Parathyroid adenoma (tissue), 2 donors: ENCODE measurements around the gene RIN3.

Experiments
- H2AFZ ChIP-seq: fragments of 300-600 bp; sonication (generic); one replicate; pipeline ENCODE4 v1.7.0; 2017; ENCODE audit warnings: antibody characterized with exemption, mild to moderate bottlenecking
- H3K27ac ChIP-seq: fragments of 300-600 bp; sonication (generic); one replicate; pipeline ENCODE4 v1.7.0; 2017
- H3K27me3 ChIP-seq: fragments of 300-600 bp; sonication (generic); one replicate; pipeline ENCODE4 v1.7.0; 2017; ENCODE audit warnings: low read length; ENCODE audit not compliant: control insufficient read depth, insufficient read depth
- H3K36me3 ChIP-seq: fragments of 300-600 bp; sonication (generic); one replicate; pipeline ENCODE4 v1.7.0; 2017; ENCODE audit warnings: low read length; ENCODE audit not compliant: control insufficient read depth, insufficient read depth
- H3K4me1 ChIP-seq: fragments of 300-600 bp; sonication (generic); one replicate; pipeline ENCODE4 v1.7.0; 2017; ENCODE audit warnings: control low read depth
- H3K4me2 ChIP-seq: fragments of 300-600 bp; sonication (generic); one replicate; pipeline ENCODE4 v1.7.0; 2017; ENCODE audit warnings: low read length
- H3K4me3 ChIP-seq: fragments of 300-600 bp; sonication (generic); one replicate; pipeline ENCODE4 v1.7.0; 2017; ENCODE audit warnings: low read depth, low read length
- H3K79me2 ChIP-seq: fragments of 300-600 bp; sonication (generic); one replicate; pipeline ENCODE4 v1.7.0; 2017; ENCODE audit warnings: control low read depth
- H3K9ac ChIP-seq: fragments of 300-600 bp; sonication (generic); one replicate; pipeline ENCODE4 v1.7.0; 2017; ENCODE audit warnings: mild to moderate bottlenecking
- H3K9me3 ChIP-seq: fragments of 300-600 bp; sonication (generic); one replicate; pipeline ENCODE4 v1.7.0; 2017; ENCODE audit warnings: low read length; ENCODE audit not compliant: control insufficient read depth
- CTCF ChIP-seq: fragments of 300-600 bp; sonication (generic); IDR thresholded peaks from one replicate; pipeline ENCODE4 v1.7.0; 2017; ENCODE audit warnings: antibody characterized with exemption, mild to moderate bottlenecking
- donor health status: primary hyperparathyroidism.

Gene RIN3

GRCh38 chr14:92570674-92571262, 57.2 kb downstream of the RIN3 start:
- no peak for TF ChIP-seq CTCF
- Histone ChIP-seq H3K27ac (no peak overlapping the region), H2AFZ (no peak overlapping the region), H3K4me1 (no peaks in the 10 kb centered on the region), H3K4me3 (no peak overlapping the region), H3K9ac (no peak overlapping the region), H3K9me3 (no peaks in the 10 kb centered on the region), H3K79me2 (peaks cover 14% of the 10 kb centered on the region), H3K4me2 (no peak overlapping the region), H3K27me3 (no peaks in the 10 kb centered on the region), H3K36me3 (no peaks in the 10 kb centered on the region)

GRCh38 chr14:92572050-92572449, 58.5 kb downstream of the RIN3 start:
- no peak overlapping the region for H3K4me2 ChIP-seq
- H3K27ac ChIP-seq, result no peak overlapping the region

GRCh38 chr14:92573761-92574498, 60.3 kb downstream of the RIN3 start:
- no peak overlapping the region for H3K9ac ChIP-seq
- peaks cover 2% of the 10 kb centered on the region for H3K79me2 ChIP-seq
- no peak overlapping the region for H3K4me3 ChIP-seq
- H3K4me2 ChIP-seq, result no peak overlapping the region
- H3K27ac ChIP-seq, result no peak overlapping the region
- H3K27me3 ChIP-seq, result no peaks in the 10 kb centered on the region
- no peak overlapping the region for H2AFZ ChIP-seq
- no peaks in the 10 kb centered on the region for H3K9me3 ChIP-seq
- no peak for TF ChIP-seq CTCF
- H3K36me3 ChIP-seq, result no peaks in the 10 kb centered on the region
- no peaks in the 10 kb centered on the region for H3K4me1 ChIP-seq

More at GRCh38 chr14:92572050-92572449, 58.5 kb downstream of the RIN3 start:
- Histone ChIP-seq H3K36me3 (no peaks in the 10 kb centered on the region), H3K4me1 (no peaks in the 10 kb centered on the region), H3K4me3 (no peak overlapping the region), H3K9me3 (no peaks in the 10 kb centered on the region), H3K79me2 (peaks cover 7% of the 10 kb centered on the region), H2AFZ (no peak overlapping the region), H3K27me3 (no peaks in the 10 kb centered on the region), H3K9ac (no peak overlapping the region)
- TF ChIP-seq CTCF, result no peak

GRCh38 chr14:92575061-92575747, 61.6 kb downstream of the RIN3 start:
- no peak overlapping the region for H2AFZ ChIP-seq
- no peaks in the 10 kb centered on the region for H3K36me3 ChIP-seq
- H3K4me1 ChIP-seq, result no peaks in the 10 kb centered on the region
- no peak overlapping the region for H3K27ac ChIP-seq
- H3K9ac ChIP-seq, result no peak overlapping the region
- H3K79me2 ChIP-seq, result peaks cover 2% of the 10 kb centered on the region
- TF ChIP-seq CTCF, result no peak
- H3K9me3 ChIP-seq, result no peaks in the 10 kb centered on the region
- H3K27me3 ChIP-seq, result no peaks in the 10 kb centered on the region
- no peak overlapping the region for H3K4me3 ChIP-seq
- no peak overlapping the region for H3K4me2 ChIP-seq
